ENCODE data around the gene SLC15A1. TPM values are rescaled to one million over a fixed set of nuclear protein-coding genes. Genes with fewer than 3 reads are reported as not detected.
"Not testable (repeated sequence)": the region's sequence is repeated elsewhere in the genome, so short reads cannot be mapped to it uniquely, and the experiment has no call there.

Gene SLC15A1
- polyA plus RNA-seq, 1 donor: 16.8 TPM

- DNase-seq: no peak
Measured at GRCh38 chr13:98656223-98656622, 96.2 kb downstream of the SLC15A1 start.

DNA sequence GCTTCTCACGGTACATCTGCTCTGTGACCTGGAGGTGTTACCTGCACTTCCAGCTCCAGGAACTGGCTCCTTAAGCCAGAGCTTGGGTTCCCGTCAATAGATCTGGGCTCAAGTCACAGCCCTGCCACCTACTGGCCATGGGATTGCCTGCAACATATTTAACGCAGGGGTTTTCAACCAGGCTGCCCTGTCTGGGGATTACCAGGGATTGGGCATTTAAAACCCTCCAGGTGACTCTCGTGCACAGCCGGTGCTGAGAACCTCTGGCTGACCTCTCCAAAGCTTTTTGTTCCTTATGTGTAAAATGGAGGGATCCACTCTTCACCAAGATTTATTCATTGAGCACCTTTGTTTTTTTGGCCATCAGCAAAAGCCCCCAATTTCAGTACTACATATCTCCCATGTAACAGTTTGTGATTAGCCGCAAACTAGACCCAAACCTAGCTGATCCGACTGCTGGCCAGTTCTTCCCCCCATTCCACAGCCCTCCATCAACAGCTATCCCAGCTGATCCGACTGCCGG lies 98.9 kb downstream of the SLC15A1 start:
- DNase-seq: peak; percentile 80

DNA sequence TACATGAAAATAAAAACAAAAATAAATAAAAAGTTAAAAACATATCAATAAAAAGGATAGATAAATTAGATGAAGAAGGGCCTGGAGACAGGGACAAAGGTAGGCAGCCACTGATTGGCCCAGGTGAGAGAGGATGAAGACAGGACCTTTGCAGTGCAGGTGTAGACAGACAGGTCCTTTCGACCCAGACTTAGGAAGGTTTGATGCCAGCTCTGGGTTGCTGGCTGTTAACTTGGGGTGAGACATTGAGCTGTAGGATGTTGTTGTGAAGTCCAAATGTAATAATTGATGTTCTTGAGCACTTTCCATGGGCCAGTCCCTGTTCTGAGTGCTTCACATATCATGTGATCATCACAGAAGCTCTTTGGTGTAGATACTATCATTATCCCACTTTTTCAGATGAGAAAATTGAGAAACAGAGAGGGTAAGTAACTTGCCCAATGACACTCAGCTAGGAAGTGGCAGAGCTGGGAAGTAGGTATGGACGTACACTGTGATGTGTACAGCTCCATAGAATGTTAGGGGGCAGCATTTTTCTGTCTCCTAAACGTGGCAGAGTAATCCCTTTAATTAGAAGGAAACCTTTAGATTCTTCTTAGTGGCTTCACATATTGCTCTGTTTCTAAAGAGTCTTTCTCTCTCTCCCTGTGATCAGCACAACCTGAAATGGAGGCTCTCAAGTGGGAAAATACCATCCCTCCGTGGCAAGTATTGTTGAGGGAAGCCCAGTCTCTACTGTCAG lies 99.6 kb downstream of the SLC15A1 start:
- no peak for DNase-seq

- DNase-seq: no peak
Measured at GRCh38 chr13:98652276-98652675, 100.2 kb downstream of the SLC15A1 start.

GRCh38 chr13:98651744-98652143 lies 100.7 kb downstream of the SLC15A1 start:
- no peak for DNase-seq

DNA sequence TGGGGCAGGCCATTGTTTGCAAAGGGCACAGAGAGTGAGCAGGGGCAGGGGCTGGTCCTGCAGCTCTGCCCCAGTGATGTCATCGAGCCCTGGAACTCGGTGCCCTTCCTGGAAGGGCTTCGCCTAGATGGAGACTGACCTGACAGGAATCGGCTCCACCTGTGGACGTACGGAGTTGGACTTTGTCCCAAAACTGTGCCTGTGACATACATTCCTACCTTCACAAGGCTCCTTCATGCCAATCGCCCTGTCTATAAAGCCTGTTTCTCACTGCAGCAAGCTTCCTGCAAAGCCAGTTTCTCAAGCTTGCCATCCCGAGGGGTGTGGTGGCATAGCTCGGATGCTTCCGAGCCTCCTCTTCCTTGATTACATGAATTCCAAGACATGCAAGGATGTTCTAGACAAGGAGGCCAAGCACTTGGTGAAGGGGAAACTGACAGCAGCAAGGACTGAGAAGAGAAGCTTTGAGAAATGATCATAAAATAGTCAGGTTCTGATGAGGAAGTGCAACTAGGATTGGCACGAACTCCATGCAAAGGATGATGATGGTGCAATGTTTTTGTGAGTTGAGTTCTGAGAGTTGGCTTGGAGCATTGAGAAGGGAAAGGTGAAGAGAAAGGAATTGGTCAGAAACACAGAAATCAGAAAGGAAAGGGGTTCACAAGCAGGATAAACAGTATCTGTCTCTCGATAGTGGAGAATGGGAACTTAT lies 101.9 kb downstream of the SLC15A1 start:
- DNase-seq: no peak

- DNase-seq: no peak
Measured at GRCh38 chr13:98649861-98650260, 102.6 kb downstream of the SLC15A1 start.

GRCh38 chr13:98648686-98649085 lies 103.8 kb downstream of the SLC15A1 start:
- DNase-seq: no peak

DNA sequence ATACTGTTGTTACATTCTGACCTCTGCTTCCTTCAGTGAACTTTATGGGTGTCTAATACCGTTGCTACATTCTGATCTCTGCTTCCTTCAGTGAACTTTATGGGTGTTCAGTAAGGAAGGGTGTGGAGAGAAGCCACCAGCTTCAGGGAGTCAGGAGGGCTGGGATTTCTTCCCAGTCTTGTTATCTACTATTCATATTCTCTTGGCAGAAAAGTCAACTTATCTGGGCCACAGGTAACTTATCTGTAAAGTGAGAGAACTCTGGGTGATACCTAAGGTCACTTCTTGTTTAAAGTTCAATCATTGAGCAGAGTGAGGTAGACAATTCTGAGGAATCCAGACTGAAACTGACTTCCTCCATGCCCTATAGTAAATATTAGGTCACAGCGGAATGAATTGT lies 104.3 kb downstream of the SLC15A1 start:
- DNase-seq: no peak

GRCh38 chr13:98647121-98647520 lies 105.4 kb downstream of the SLC15A1 start:
- no peak for DNase-seq

DNA sequence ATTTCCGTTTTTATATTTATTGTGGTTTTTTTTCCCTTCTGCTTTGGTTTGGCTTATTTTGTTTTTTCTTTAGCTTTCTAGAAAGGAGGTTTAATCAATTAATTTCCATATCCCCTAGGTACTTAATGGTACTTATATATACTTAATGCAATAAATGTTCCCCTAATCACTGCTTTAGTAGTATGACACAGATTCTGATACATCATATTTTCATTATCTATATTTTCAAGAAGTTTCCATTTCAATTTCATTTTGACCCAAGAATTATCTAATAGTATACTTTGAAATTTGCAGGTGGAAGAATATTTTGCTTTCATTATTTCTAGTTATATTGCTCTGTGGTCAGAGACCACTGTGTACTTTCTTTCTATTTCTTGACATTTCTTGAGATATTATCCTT lies 109.0 kb downstream of the SLC15A1 start:
- DNase-seq: no peak

- no peak for DNase-seq
Measured at GRCh38 chr13:98641075-98641474, 111.4 kb downstream of the SLC15A1 start.

DNA sequence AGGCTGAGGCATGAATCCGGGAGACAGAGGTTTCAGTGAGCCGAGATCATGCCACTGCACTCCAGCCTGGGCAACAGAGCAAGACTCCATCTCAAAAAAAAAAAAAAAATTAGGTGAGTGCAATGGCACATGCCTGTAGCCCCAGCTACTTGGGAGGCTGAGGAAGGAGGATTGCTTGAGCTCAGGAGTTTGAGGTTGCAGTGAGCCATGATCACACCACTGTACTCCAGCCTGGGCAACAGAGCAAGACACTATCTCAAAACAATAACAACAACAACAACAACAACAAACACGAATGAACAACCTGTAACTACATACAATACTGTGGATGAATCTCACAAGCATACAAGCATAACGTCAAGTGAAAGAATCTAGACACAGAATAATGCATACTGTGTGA lies 112.7 kb downstream of the SLC15A1 start:
- DNase-seq: not testable (repeated sequence)

- not testable (repeated sequence) for DNase-seq
Measured at GRCh38 chr13:98638352-98638751, 114.1 kb downstream of the SLC15A1 start.

Other genes starting within 250 kb of the SLC15A1 start
- 124 TPM for gene STK24, start 175.6 kb downstream of the SLC15A1 start, polyA plus RNA-seq (ENCODE audit: insufficient read length)
- 66.5 TPM for gene DOCK9, start 225.4 kb upstream of the SLC15A1 start, polyA plus RNA-seq (ENCODE audit: insufficient read length)

Measured in left kidney (tissue), 2 donors.